HG03354 (cell line): ENCODE data around the gene LRCH2.
"Not testable (repeated sequence)": the region's sequence is repeated elsewhere in the genome, so short reads cannot be mapped to it uniquely, and the experiment has no call there.

ENCODE experiments used
- ATAC-seq: cut with Tn5 transposase; IDR thresholded peaks from one replicate; pipeline ENCODE4 v1.9.1; 2021; ENCODE audit warnings: mild to moderate bottlenecking; ENCODE audit not compliant: unreplicated experiment, poor library complexity, severe bottlenecking

The LRCH2 gene

GRCh38 chrX:115214151-115214550 is 19.7 kb downstream of the LRCH2 start:
- no peak for ATAC-seq

GRCh38 chrX:115209547-115209946 is 24.3 kb downstream of the LRCH2 start:
- ATAC-seq: not testable (repeated sequence)

DNA sequence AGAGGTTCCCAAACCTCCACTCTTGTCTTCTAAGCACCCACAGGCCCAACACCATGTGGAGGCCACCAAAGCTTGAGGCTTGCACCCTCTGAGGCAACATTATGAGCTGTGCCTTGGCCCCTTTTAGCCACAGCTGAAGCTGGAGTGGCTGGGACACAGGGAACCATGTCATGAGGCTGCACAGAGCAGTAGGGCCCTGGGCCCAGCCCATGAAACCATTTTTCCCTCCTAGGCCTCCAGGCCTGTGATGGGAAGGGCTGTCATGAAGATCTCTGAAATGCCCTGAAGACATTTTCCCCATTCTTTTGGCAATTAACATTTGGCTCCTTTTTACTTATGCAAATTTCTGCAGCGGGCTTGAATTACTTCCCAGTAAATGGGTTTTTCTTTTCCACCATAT is 29.9 kb downstream of the LRCH2 start:
- ATAC-seq: no peak

DNA sequence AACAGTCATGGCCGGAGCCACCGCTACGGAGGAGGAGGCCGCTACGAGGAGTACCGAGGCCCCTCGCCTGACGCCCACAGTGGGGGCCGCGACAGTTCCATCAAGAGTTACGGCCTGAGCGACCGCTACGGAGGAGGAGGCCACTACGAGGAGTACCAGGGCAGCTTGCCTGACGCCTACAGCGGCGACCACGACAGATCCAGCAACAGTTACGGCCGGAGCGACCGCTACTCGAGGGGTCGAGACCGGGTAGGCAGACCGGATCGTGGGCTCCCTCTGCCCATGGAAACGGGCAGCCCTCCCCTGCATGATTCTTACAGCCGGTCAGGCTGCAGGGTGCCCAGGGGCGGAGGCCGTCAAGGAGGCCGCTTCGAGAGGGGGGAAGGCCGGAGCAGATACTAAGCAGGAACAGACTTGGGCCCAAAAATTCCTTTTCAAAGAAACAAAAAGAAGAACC is 41.6 kb downstream of the LRCH2 start:
- no peak for ATAC-seq

- ATAC-seq: no peak
Measured at GRCh38 chrX:115191490-115192243, 42.2 kb downstream of the LRCH2 start.

GRCh38 chrX:115190636-115191489 is 43.0 kb downstream of the LRCH2 start:
- no peak for ATAC-seq

- ATAC-seq: no peak
Measured at GRCh38 chrX:115189646-115190635, 44.0 kb downstream of the LRCH2 start.

- no peak for ATAC-seq
Measured at GRCh38 chrX:115189110-115189509, 44.8 kb downstream of the LRCH2 start, which contains the start of gene RBMXL3. RBMXL3 (plus strand) TSS chrX:115189410; CDS start chrX:115189442, 32 bp downstream.

GRCh38 chrX:115183980-115184379 is 49.9 kb downstream of the LRCH2 start:
- ATAC-seq: no peak

- no peak for ATAC-seq
Measured at GRCh38 chrX:115178473-115178872, 55.4 kb downstream of the LRCH2 start.

- ATAC-seq: no peak
Measured at GRCh38 chrX:115177932-115178331, 56.0 kb downstream of the LRCH2 start.

DNA sequence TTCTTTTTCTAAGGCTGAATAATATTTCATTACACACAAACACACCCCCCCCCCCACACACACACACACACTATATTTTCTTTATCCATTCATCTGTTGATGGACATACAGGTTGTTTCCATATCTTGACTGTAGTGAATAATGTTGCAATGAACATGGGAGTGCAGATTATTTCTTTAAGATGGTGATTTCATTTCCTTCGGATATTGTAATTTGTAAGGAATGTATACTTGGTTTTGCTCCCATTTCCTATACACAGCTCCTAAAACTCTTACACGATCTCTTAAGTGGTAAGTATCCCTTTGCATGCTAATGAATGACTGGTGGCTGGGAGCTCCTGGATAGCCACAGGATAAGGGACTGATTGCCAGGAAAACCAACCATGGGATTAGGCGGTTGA is 59.3 kb downstream of the LRCH2 start:
- ATAC-seq: no peak

DNA sequence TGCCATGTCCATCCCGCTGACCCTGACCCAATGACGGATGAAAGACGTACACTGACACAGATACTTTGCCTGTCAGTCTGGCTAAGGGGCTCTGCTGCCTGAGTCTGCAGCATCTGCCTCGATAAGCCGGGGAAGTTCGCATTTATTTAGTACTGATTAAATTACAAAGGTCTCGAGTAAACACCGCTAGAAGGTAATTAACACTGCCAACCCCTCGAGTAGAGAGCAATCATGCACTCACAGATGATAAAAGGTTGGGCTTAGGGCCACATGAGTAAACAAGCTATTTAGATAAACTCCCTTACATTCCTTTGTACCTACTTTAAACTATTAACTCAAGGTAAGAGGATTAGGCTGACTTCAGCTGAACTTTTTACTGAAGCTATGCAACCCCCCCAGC is 60.7 kb downstream of the LRCH2 start:
- ATAC-seq: no peak

DNA sequence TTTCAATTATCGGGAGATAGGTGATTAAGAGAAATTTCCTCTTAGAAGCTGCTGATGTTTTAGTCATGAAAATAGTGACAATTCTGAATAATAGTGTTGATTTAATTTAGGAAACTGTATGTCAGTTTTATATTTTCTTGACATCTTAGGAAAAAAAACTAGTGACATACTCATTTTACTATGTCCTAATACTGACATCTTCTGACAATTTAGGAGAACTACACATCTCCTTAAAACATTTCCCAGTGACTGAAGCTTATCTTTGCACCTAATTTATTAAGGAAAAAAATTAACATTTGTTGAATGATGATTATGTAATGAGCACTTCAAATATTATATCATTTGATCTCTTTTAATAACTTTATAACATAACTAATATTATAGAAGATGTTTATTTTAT is 86.7 kb downstream of the LRCH2 start:
- ATAC-seq: no peak

DNA sequence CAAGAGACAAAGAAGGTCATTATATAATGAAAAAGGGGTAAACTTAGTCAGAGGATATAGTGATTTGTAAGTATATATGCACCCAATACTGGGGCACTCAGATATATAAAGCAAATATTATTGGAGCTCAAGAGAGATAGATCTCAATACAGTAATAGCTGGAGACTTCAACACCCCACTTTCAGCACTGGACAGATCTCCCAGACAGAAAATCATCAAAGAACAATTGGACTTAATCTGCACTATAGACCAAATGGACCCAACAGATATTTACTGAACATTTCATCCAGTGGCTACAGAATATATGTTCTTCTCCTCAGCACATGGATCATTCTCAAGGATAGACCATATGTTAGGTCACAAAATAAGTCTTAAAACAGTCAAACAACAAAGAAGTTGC is 91.8 kb downstream of the LRCH2 start:
- ATAC-seq: no peak

DNA sequence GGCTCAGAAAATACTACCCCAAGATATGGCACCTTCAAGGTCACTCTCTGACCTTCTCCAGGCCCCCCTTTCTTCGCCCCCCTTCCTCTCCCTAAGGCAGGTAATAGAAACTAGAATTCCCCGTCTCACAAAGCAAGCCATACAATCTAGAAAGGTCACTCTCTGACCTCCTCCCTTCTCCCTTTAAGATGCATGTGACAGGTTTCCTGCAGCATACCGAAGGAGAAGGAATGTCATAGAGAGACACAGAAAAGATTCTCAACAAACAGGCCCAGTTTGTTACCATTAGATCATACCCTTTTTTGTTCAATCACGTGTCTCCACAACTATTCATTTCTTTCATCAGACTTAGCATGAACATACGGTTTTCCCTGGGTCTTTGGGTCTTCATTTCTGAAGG is 95.9 kb downstream of the LRCH2 start:
- ATAC-seq: no peak

DNA sequence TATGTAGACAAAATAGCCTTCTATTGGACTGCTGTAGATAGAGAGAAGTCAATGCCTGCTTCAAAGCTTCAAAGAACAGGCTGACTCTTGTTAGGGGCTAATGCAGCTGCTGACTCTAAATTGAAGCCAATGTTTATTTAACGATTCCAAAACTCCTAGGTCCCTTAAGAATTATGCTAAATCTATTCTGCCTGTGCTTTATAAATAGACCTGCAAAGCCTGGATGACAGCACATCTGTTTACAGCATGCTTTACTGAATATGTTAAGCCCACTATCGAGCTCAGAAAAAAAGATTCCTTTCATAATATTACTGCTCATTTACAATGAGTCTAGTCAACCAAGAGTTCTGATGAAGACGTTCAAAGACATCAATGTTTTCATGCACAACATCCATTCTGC is 99.5 kb downstream of the LRCH2 start:
- ATAC-seq: no peak

DNA sequence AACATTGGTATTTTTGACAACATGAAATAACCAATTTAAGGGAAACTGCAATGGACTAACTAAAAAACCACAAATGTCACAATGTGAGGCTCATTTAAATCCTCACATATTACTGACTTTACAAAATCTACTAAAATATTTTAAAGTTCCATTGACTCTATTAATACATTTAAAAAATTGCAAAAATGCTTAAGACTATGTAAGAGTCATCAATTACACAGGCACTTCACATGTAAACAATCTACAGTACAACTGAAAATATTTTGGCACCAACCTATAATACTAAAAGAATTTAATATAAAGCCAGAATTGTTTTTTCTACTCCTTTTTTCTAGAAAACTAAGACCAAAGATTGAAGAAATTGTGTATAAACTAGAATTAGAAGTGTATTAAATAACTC is 121.5 kb downstream of the LRCH2 start:
- ATAC-seq: no peak

DNA sequence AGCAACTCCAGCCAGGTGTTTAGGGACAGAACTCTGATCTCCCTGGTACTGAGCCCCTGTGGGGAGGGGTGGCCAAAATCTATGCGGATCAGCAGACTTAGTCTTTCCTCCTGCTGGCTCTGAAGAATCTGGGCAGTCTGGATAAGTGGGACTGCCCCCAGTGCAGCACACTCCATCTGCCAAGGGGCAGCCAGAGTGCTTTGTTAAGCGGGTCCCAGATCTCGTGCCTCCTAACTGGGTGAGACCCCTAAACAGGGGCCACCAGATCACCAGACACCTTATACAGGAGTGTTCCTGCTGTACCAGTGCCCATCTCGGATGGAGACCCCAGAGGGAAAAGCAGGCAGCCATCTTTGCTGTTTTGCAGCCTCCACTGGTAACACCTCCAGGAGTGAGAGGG is 135.0 kb downstream of the LRCH2 start:
- ATAC-seq: no peak

DNA sequence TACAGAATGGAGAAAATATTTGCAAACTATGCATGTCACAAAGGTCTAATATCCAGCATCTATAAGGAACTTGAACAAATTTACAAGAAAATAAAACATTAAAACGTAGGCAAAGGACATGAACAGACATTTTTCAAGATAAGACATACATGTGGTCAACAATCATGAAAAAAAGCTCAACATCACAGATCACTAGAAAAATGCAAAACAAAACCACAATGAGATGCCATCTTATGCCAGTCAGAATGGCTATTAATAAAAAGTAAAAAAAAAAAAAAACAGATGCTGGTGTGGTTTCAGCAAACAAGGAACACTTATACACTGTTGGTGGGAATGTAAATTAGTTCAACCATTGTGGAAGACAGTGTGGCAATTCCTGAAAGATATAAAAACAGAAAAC is 140.7 kb downstream of the LRCH2 start:
- no peak for ATAC-seq
